ENCODE measurements around the gene KIAA1191. TPM values are rescaled to one million over a fixed set of nuclear protein-coding genes. Genes with fewer than 3 reads are reported as not detected.

KIAA1191 gene
- total RNA-seq, 1 donor from 2014 or later: 90.1 TPM

DNA sequence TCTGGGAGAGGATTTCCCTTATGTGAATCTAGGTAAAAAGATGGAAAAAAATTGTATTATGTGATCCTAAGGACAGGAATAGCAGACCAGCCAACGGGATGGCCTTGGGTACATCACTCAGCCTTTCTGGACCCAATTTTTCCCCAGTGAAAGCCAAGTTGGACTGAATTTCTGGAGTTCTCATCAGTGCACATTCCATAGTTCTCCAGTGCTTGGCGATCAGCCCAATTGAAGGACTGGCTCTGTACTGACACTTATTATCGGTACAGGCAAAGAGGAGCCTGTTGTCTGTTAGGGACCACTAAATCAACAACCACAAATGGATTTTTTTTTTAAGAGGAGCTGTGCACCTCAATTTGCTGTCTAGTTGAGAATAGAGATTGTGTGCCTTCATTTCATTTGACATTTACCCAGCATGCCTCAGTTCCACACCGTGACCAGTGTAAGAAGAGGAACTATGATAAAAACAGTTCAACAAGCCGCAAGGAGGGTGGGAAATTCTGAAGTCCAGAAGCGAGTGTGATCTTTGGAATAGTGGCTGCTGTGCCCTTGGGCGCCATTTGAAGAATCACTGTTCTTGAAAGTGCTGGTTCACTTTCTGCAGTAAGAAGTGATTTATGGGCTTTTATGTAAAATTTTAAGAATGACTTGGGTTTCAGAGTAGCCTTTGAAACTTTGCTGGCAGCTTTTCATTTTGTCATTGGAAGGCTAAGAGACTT lies 11.7 kb upstream of the KIAA1191 start:
- TF ChIP-seq, protein P1, sequence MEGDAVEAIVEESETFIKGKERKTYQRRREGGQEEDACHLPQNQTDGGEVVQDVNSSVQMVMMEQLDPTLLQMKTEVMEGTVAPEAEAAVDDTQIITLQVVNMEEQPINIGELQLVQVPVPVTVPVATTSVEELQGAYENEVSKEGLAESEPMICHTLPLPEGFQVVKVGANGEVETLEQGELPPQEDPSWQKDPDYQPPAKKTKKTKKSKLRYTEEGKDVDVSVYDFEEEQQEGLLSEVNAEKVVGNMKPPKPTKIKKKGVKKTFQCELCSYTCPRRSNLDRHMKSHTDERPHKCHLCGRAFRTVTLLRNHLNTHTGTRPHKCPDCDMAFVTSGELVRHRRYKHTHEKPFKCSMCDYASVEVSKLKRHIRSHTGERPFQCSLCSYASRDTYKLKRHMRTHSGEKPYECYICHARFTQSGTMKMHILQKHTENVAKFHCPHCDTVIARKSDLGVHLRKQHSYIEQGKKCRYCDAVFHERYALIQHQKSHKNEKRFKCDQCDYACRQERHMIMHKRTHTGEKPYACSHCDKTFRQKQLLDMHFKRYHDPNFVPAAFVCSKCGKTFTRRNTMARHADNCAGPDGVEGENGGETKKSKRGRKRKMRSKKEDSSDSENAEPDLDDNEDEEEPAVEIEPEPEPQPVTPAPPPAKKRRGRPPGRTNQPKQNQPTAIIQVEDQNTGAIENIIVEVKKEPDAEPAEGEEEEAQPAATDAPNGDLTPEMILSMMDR (conservative IDR thresholded peaks at IDR 0.05; ENCODE audit: low read depth, low read length): no peak
- H3K4me3 ChIP-seq (ENCODE audit: low read depth, low read length): no peak overlapping the region
- DNase-seq (ENCODE audit: low read depth): no peak

DNA sequence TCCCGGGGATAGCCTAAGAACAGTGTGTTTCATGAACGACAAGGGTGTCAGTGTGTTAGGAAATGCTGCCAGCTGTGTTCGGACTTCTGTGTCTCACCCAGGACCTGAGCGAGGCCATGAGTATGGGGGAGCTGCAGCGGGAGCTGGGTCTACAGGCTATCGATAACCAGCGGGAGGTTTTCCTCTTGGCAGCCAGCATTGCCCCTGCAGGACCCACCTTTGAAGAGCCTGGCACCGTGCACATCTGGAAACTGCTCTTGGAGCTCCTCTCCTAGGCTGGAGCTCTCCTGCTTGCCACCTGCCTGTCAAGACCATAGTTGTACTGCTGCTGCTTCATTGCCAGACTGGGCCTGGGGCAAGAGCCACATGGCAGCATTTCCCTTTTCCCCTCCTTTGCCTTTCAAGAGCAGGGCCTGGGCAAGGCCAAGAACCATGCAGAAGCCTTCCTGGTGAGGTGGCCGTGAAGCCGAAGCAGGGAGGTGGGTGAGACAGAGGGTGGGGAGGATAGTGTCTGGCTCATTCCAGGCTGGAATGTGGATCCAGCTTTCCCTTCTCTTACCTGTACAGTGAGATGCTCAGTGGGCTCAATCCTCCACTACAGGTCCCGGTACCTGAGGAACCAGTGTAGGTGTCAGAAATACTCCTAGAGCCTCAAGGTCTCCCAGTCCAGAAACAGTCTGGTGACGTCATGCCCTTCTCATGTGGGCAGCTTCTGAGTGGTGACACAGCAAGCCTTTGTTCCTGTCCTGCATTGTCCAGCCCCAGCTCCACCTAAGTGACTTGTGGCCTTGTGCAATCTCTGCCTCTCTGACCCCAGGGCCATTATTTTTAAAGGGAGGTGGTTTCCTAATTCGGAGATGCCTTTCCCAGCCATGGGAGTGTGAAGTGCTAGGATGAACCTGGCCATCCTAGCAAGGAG lies 10.3 kb upstream of the KIAA1191 start:
- H3K4me3 ChIP-seq (ENCODE audit: low read depth, low read length): no peak overlapping the region
- no peak for DNase-seq (ENCODE audit: low read depth)
- TF ChIP-seq, protein P1 (conservative IDR thresholded peaks at IDR 0.05; ENCODE audit: low read depth, low read length): no peak

DNA sequence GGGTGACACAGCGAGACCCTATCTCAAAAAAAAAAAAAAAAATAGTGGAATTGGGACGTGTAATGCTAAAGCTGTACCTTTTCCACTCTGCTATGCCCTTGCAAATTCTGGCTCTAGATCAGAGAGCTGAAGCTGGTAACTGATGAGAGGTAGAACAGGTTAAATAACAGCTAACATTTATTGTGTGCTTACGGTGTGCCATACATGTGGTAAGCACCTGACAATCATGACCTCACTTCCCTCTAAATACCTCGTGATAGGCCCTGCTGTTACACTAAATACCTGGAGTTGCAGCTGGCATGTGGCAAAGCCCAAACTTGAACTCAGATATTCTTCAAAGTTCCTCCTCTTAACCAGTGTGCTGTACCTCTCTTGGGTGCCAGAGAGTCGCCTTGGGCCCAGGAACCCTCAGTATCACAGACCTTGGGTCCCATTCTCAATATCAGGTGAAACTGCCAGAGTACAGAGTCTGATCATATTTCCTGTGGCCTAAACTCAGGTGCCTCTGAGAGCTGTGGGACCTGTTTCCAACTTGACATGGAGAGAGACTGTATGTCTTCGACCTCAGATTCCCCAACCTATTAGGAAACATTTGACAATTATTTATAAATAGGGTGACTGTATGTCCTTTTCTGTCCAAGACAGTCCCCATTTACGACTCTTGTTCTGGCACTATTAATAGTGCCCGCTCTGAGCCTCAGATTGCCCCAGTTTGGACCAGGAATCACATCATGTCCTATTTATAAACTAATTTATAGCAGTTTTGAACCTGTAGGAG lies 8.6 kb upstream of the KIAA1191 start:
- TF ChIP-seq, protein P1 (conservative IDR thresholded peaks at IDR 0.05; ENCODE audit: low read depth, low read length): no peak
- H3K4me3 ChIP-seq (ENCODE audit: low read depth, low read length): no peak overlapping the region
- no peak for DNase-seq (ENCODE audit: low read depth)

DNA sequence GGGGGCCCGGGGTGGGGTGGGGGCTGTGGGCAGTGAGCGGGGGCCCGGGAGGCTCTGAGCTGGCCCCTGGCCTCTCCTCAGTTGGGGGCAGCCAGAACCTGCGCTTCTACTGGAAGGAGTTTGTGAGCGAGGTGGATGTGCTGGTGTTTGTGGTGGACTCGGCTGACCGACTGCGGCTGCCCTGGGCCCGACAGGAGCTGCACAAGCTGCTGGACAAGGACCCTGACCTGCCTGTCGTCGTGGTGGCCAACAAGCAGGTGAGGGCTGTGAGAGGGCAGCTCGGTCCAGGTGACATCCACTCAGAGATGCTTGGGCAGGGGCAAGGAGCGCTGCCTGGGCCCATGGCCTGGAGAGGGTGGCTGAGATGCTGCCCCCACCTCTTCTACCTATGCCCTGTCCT lies 7.2 kb upstream of the KIAA1191 start:
- H3K4me3 ChIP-seq (ENCODE audit: low read depth, low read length): no peak overlapping the region
- no peak for DNase-seq (ENCODE audit: low read depth)
- TF ChIP-seq, protein P1 (conservative IDR thresholded peaks at IDR 0.05; ENCODE audit: low read depth, low read length): no peak

DNA sequence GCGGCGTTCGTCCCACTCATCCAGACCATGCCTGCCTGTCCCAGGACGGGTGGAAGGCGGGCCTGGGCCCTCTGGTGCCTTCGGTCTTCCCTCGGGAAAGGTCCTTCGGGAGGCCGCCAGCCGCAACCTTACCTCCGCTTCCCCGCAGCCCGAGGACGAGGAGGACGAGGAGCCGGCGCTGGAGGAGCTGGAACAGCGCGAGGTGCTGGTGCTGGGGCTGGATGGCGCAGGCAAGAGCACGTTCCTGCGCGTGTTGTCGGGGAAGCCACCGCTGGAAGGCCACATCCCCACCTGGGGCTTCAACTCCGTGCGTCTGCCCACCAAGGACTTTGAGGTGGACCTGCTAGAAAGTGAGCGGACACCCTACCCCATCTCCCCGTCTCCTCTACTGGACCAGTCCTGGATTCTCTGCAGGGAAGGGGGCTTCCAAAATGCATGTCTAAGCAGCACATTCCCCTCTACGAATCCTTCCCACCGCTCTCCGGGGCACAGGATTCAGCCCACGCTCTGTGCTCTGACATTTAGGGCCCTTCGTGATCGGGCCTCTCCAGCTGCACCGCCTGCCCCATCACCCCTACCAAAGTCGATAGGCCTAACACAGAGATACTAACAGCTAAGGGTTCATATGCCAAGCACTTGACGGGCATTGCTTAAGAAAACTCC lies 4.8 kb upstream of the KIAA1191 start:
- H3K4me3 ChIP-seq (ENCODE audit: low read depth, low read length): peak overlapping the region; percentile 76
- no peak for DNase-seq (ENCODE audit: low read depth)
- TF ChIP-seq, protein P1 (conservative IDR thresholded peaks at IDR 0.05; ENCODE audit: low read depth, low read length): no peak
